Psoas muscle (tissue), 8 donors: Measurements from ENCODE around the gene DIAPH1. TPM values are rescaled to one million over a fixed set of nuclear protein-coding genes. Genes with fewer than 3 reads are reported as not detected.

Experiments used
- ATAC-seq, 4 donors: fragments of 200-7000 bp; cut with Tn5 transposase; one replicate each; pipeline ENCODE4 v1.9.1; 2020; ENCODE audit warnings: moderate library complexity in 3 of 4, mild to moderate bottlenecking in 2 of 4
- DNase-seq, 2 donors: peaks; one replicate each; pipeline ENCODE4 v3.0.0-alpha.2; 2020
- H3K27ac ChIP-seq: fragments of 200-600 bp; one replicate; pipeline ENCODE4 v1.8.0; 2022
- H3K27me3 ChIP-seq, 3 donors: fragments of 200-600 bp in 1 of 3; one replicate each; pipeline versions ENCODE4 v1.6.1 to v1.8.0; 2013 to 2022; ENCODE audit warnings: low read length in 2 of 3, mild to moderate bottlenecking in 2 of 3, moderate library complexity in 1 of 3; ENCODE audit not compliant: insufficient read depth in 3 of 3
- H3K36me3 ChIP-seq, 2 donors: fragments of 200-600 bp in 1 of 2; one replicate each; pipeline versions ENCODE4 v1.6.1 to v1.8.0; 2013 to 2022; ENCODE audit warnings: low read depth in 1 of 2, mild to moderate bottlenecking in 1 of 2, moderate library complexity in 1 of 2; ENCODE audit not compliant: insufficient read depth in 1 of 2
- H3K4me1 ChIP-seq: fragments of 200-600 bp; one replicate; pipeline ENCODE4 v1.8.0; 2022
- H3K4me3 ChIP-seq: fragments of 200-600 bp; one replicate; pipeline ENCODE4 v1.8.0; 2022; ENCODE audit warnings: mild to moderate bottlenecking
- H3K9me3 ChIP-seq: fragments of 200-600 bp; one replicate; pipeline ENCODE4 v1.8.0; 2022
- CTCF ChIP-seq: fragments of 200-600 bp; IDR thresholded peaks from one replicate; pipeline ENCODE4 v1.8.0; 2022; ENCODE audit warnings: antibody characterized with exemption
- WGBS, 3 donors: extraction: QIAGEN DNeasy Blood & Tissue Kit; methylation state at CpG; one replicate each; pipeline versions ENCODE4 v1.1.6 to v1.1.7; 2013; 5-methylcytosine and 5-hydroxymethylcytosine counted together
- intact Hi-C, 2 donors: fragments of 100-400 bp; cut with DNase I; formaldehyde crosslinking; loops; one replicate each; pipeline versions ENCODE4 v1.11.0 to v1.14.2; 2022
- polyA plus RNA-seq, 3 donors: library from polyadenylated mRNA; stranded (reverse); fragments of 200-250 nt; gene quantifications; one replicate each; pipeline ENCODE4 v1.2.3, GENCODE V29; 2013
- total RNA-seq, 4 donors: library from RNA; stranded (reverse); fragmentation: NEBNext Ultra II Directional in 2 of 4; extraction: Animal tissue kit (Norgen Biotek cat#: 25700) in 2 of 4; gene quantifications; one replicate each; pipeline versions ENCODE4 v1.2.1 to v1.2.4, GENCODE V29; 2021 to 2023
- donor health status: healthy with polysubstance abuse.
- donor health status: DM: no; HTN: no; CAD: no; lungs with moderate emphysema.
- donor health status: Bipolar disorder and iron deficiency.
- donor health status: healthy.
- donor health status: DM: yes; HTN: yes; CAD: no.
- donor health status: DM: no; HTN: no; CAD: no.
- donor health status: DM: no; HTN: no; CAD: no.
- donor health status: DM: yes; HTN: yes; CAD: no.

Gene DIAPH1
- total and polyA plus RNA-seq, 7 donors = 93.1 to 217 (median 137) TPM

GRCh38 chr5:141618030-141618803, 583 bp downstream of the DIAPH1 start:
- ATAC-seq (peak; percentile 47 to 77 (median 63)), DNase-seq (peak; percentile 49 to 80)
- 0 to 1% (median 0%) methylated on average over 28 to 36 of the region's 36 CpGs for WGBS, 3 donors
- no peak for TF ChIP-seq CTCF
- peaks cover 5 to 43% of the 10 kb centered on the region in 2 donors for H3K36me3 ChIP-seq
- H3K9me3 ChIP-seq = no peaks in the 10 kb centered on the region
- H3K4me3 ChIP-seq = peak overlapping the region; percentile 99
- H3K4me1 ChIP-seq = peaks cover 38% of the 10 kb centered on the region
- H3K27ac ChIP-seq = peak overlapping the region; percentile 100
- intact Hi-C loops = loop anchor here in 1 of 2 donors (2.0 kb wide), 1 partner anchor 27 kb away; no protein-coding TSS in a partner anchor
- H3K27me3 ChIP-seq = no peaks in the 10 kb centered on the region

- intact Hi-C loops = loop anchor here in 1 of 2 donors (2.0 kb wide), 1 partner anchor 27 kb away; no protein-coding TSS in a partner anchor
- 3 to 10% (median 5%) methylated on average over 9 of the region's 9 CpGs for WGBS, 3 donors
These were observed 1.1 kb downstream of the DIAPH1 start for GRCh38 chr5:141617682-141618029.

GRCh38 chr5:141617128-141617527, 1.7 kb downstream of the DIAPH1 start:
- TF ChIP-seq CTCF = no peak
- no peak for DNase-seq
- Histone ChIP-seq H3K4me1 (peaks cover 49% of the 10 kb centered on the region), H3K27me3 (no peaks in the 10 kb centered on the region), H3K9me3 (no peaks in the 10 kb centered on the region), H3K27ac (peak overlapping the region; percentile 100), H3K36me3 (peaks cover 5 to 34% of the 10 kb centered on the region in 2 donors), H3K4me3 (peak overlapping the region; percentile 99)
- 32 to 51% (median 49%) methylated on average over 2 of the region's 2 CpGs for WGBS, 3 donors
- intact Hi-C loops = no loop called here
- ATAC-seq = peak in 3 of 4 donors; percentile 30 to 68 (median 35)

More at GRCh38 chr5:141617682-141618029, 1.1 kb downstream of the DIAPH1 start:
- no peak for DNase-seq
- no peaks in the 10 kb centered on the region for H3K27me3 ChIP-seq
- peak overlapping the region; percentile 99 for H3K4me3 ChIP-seq
- ATAC-seq = peak in 1 of 4 donors; percentile 5
- H3K36me3 ChIP-seq = peaks cover 5 to 38% of the 10 kb centered on the region in 2 donors
- peak overlapping the region; percentile 100 for H3K27ac ChIP-seq
- H3K9me3 ChIP-seq = no peaks in the 10 kb centered on the region
- TF ChIP-seq CTCF = no peak
- H3K4me1 ChIP-seq = peaks cover 43% of the 10 kb centered on the region

- Histone ChIP-seq H3K27ac (peak overlapping the region; percentile 100), H3K27me3 (no peaks in the 10 kb centered on the region), H3K4me3 (peak overlapping the region; percentile 99), H3K9me3 (no peaks in the 10 kb centered on the region), H3K36me3 (peaks cover 2 to 32% of the 10 kb centered on the region in 2 donors), H3K4me1 (peaks cover 58% of the 10 kb centered on the region)
- WGBS, 3 donors = 63 to 77% (median 64%) methylated on average over 9 of the region's 9 CpGs
- ATAC-seq (no peak), DNase-seq (no peak)
- no peak for TF ChIP-seq CTCF
- intact Hi-C loops = no loop called here
These were observed 2.6 kb downstream of the DIAPH1 start for GRCh38 chr5:141615991-141616720.
